ENCODE measurements around the gene SETBP1. TPM values are rescaled to one million over a fixed set of nuclear protein-coding genes. Genes with fewer than 3 reads are reported as not detected.

SETBP1 gene
- total RNA-seq, 4 donors from 2014 or later = 16.2 to 33.6 (median 24.4) TPM

- 89 to 100% methylated on average over 1 of the region's 1 CpG for WGBS, 2 donors (ENCODE audit: low coverage in 1 of 2)
- Histone ChIP-seq H3K9me3 (no peaks in the 10 kb centered on the region), H3K36me3 (no peaks in the 10 kb centered on the region), H3K4me1 (peaks cover 9 to 58% (median 28%) of the 10 kb centered on the region in 4 donors), H3K4me3 (no peak overlapping the region), H3K27me3 (no peaks in the 10 kb centered on the region), H3K27ac (peak overlapping the region; percentile 62 to 84 (median 80))
- TF ChIP-seq POLR2A (IDR thresholded peaks at IDR 0.05) = no peak
- no peak for TF ChIP-seq POLR2AphosphoS5 (IDR thresholded peaks at IDR 0.05)
- TF ChIP-seq CTCF (IDR thresholded peaks at IDR 0.05) = no peak
- TF ChIP-seq EP300 (IDR thresholded peaks at IDR 0.05; ENCODE audit: low read depth) = no peak
- intact Hi-C loops (cut with DNase I; ENCODE audit: low total_unique reads) = no loop called here
- in situ Hi-C loops (cut with MboI; ENCODE audit: low pct_ligation_motif_present in 1 of 4, low pct_unique_long_range_greater_than_20kb in 1 of 4, low sequenced_read_pairs in 3 of 4) = no loop called here
- DNase-seq = no peak
Observed at GRCh38 chr18:44788334-44788733, 107.6 kb downstream of the SETBP1 start.

- DNase-seq = no peak
- H3K36me3 ChIP-seq = no peaks in the 10 kb centered on the region
Observed at GRCh38 chr18:44789710-44790109, 109.0 kb downstream of the SETBP1 start.

GRCh38 chr18:44790860-44791259 is 110.2 kb downstream of the SETBP1 start:
- WGBS, 2 donors (ENCODE audit: low coverage in 1 of 2) = 94% methylated on average over 3 to 4 of the region's 4 CpGs
- H3K36me3 ChIP-seq = no peaks in the 10 kb centered on the region
- no peak overlapping the region for H3K4me3 ChIP-seq
- no peaks in the 10 kb centered on the region for H3K9me3 ChIP-seq
- no peak for DNase-seq
- intact Hi-C loops (cut with DNase I; ENCODE audit: low total_unique reads) = no loop called here
- H3K4me1 ChIP-seq = peaks cover 9 to 61% (median 31%) of the 10 kb centered on the region in 4 donors
- H3K27me3 ChIP-seq = no peaks in the 10 kb centered on the region
- TF ChIP-seq POLR2AphosphoS5 (IDR thresholded peaks at IDR 0.05) (no peak), EP300 (IDR thresholded peaks at IDR 0.05; ENCODE audit: low read depth) (no peak), POLR2A (IDR thresholded peaks at IDR 0.05) (no peak), CTCF (IDR thresholded peaks at IDR 0.05) (no peak)
- in situ Hi-C loops (cut with MboI; ENCODE audit: low pct_ligation_motif_present in 1 of 4, low pct_unique_long_range_greater_than_20kb in 1 of 4, low sequenced_read_pairs in 3 of 4) = loop anchor here in 1 of 4 donors (10.0 kb wide), 1 partner anchor 56 kb away; no protein-coding TSS in a partner anchor
- peak overlapping the region; percentile 62 to 84 (median 80) for H3K27ac ChIP-seq

More at GRCh38 chr18:44789710-44790109, 109.0 kb downstream of the SETBP1 start:
- H3K27me3 ChIP-seq = no peaks in the 10 kb centered on the region
- intact Hi-C loops (cut with DNase I; ENCODE audit: low total_unique reads) = no loop called here
- H3K4me3 ChIP-seq = no peak overlapping the region
- in situ Hi-C loops (cut with MboI; ENCODE audit: low pct_ligation_motif_present in 1 of 4, low pct_unique_long_range_greater_than_20kb in 1 of 4, low sequenced_read_pairs in 3 of 4) = loop anchor here in 1 of 4 donors (10.0 kb wide), 1 partner anchor 55 kb away; no protein-coding TSS in a partner anchor
- WGBS, 2 donors (ENCODE audit: low coverage in 1 of 2) = 27 to 50% methylated on average over 2 to 4 of the region's 4 CpGs
- TF ChIP-seq CTCF (IDR thresholded peaks at IDR 0.05) = no peak
- no peak for TF ChIP-seq POLR2AphosphoS5 (IDR thresholded peaks at IDR 0.05)
- TF ChIP-seq EP300 (IDR thresholded peaks at IDR 0.05; ENCODE audit: low read depth) = no peak
- TF ChIP-seq POLR2A (IDR thresholded peaks at IDR 0.05) = no peak
- H3K27ac ChIP-seq = peak overlapping the region; percentile 62 to 84 (median 80)
- peaks cover 9 to 61% (median 31%) of the 10 kb centered on the region in 4 donors for H3K4me1 ChIP-seq
- H3K9me3 ChIP-seq = no peaks in the 10 kb centered on the region

- Histone ChIP-seq H3K9me3 (no peaks in the 10 kb centered on the region), H3K27ac (peak overlapping the region; percentile 62 to 84 (median 80)), H3K27me3 (no peaks in the 10 kb centered on the region), H3K4me1 (peaks cover 9 to 62% (median 33%) of the 10 kb centered on the region in 4 donors), H3K36me3 (no peaks in the 10 kb centered on the region), H3K4me3 (no peak overlapping the region)
- in situ Hi-C loops (cut with MboI; ENCODE audit: low pct_ligation_motif_present in 1 of 4, low pct_unique_long_range_greater_than_20kb in 1 of 4, low sequenced_read_pairs in 3 of 4) = loop anchor here in 1 of 4 donors (10.0 kb wide), 1 partner anchor 57 kb away; no protein-coding TSS in a partner anchor
- DNase-seq = no peak
- intact Hi-C loops (cut with DNase I; ENCODE audit: low total_unique reads) = no loop called here
- TF ChIP-seq EP300 (IDR thresholded peaks at IDR 0.05; ENCODE audit: low read depth) (no peak), POLR2A (IDR thresholded peaks at IDR 0.05) (no peak), CTCF (IDR thresholded peaks at IDR 0.05) (no peak), POLR2AphosphoS5 (IDR thresholded peaks at IDR 0.05) (no peak)
- WGBS, 2 donors (ENCODE audit: low coverage in 1 of 2) = 57 to 74% methylated on average over 4 to 8 of the region's 8 CpGs
Observed at GRCh38 chr18:44791520-44791919, 110.8 kb downstream of the SETBP1 start.
